ENCODE measurements around the gene SEMA5A. TPM values are rescaled to one million over a fixed set of nuclear protein-coding genes. Genes with fewer than 3 reads are reported as not detected.

SEMA5A gene
- total RNA-seq, 1 experiment from 2014 or later, result 15.9 TPM

GRCh38 chr5:9125852-9126251 lies 420.0 kb downstream of the SEMA5A start:
- Histone ChIP-seq H3K27ac (peak overlapping the region; percentile 50), H3K4me1 (replicated peaks) (peaks cover 14% of the 10 kb centered on the region), H3K36me3 (no peaks in the 10 kb centered on the region), H3K27me3 (replicated peaks) (no peaks in the 10 kb centered on the region), H3K4me3 (no peak overlapping the region), H3K9me3 (replicated peaks) (no peaks in the 10 kb centered on the region)
- DNase-seq (ENCODE audit: low read depth in 1 of 2, low spot score in 2 of 2), result no peak

- Histone ChIP-seq H3K9me3 (replicated peaks) (no peaks in the 10 kb centered on the region), H3K4me1 (replicated peaks) (peaks cover 14% of the 10 kb centered on the region), H3K36me3 (no peaks in the 10 kb centered on the region), H3K27ac (no peak overlapping the region), H3K27me3 (replicated peaks) (no peaks in the 10 kb centered on the region), H3K4me3 (no peak overlapping the region)
- no peak for DNase-seq (ENCODE audit: low read depth in 1 of 2, low spot score in 2 of 2)
Observed at GRCh38 chr5:9124838-9125237, 421.0 kb downstream of the SEMA5A start.

- H3K4me1 ChIP-seq (replicated peaks), result peaks cover 14% of the 10 kb centered on the region
- no peaks in the 10 kb centered on the region for H3K27me3 ChIP-seq (replicated peaks)
- no peaks in the 10 kb centered on the region for H3K36me3 ChIP-seq
- DNase-seq (ENCODE audit: low read depth in 1 of 2, low spot score in 2 of 2), result no peak
- H3K4me3 ChIP-seq, result no peak overlapping the region
- no peaks in the 10 kb centered on the region for H3K9me3 ChIP-seq (replicated peaks)
- no peak overlapping the region for H3K27ac ChIP-seq
Observed at GRCh38 chr5:9124071-9124470, 421.8 kb downstream of the SEMA5A start.

GRCh38 chr5:9122528-9122927 lies 423.3 kb downstream of the SEMA5A start:
- no peak for DNase-seq (ENCODE audit: low read depth in 1 of 2, low spot score in 2 of 2)
- H3K27ac ChIP-seq, result no peak overlapping the region
- H3K36me3 ChIP-seq, result no peaks in the 10 kb centered on the region
- no peak overlapping the region for H3K4me3 ChIP-seq
- H3K27me3 ChIP-seq (replicated peaks), result no peaks in the 10 kb centered on the region
- no peaks in the 10 kb centered on the region for H3K9me3 ChIP-seq (replicated peaks)
- H3K4me1 ChIP-seq (replicated peaks), result peaks cover 14% of the 10 kb centered on the region

GRCh38 chr5:9121597-9121996 lies 424.3 kb downstream of the SEMA5A start:
- Histone ChIP-seq H3K9me3 (replicated peaks) (no peaks in the 10 kb centered on the region), H3K27ac (no peak overlapping the region), H3K4me1 (replicated peaks) (peaks cover 7% of the 10 kb centered on the region), H3K36me3 (no peaks in the 10 kb centered on the region), H3K4me3 (no peak overlapping the region), H3K27me3 (replicated peaks) (no peaks in the 10 kb centered on the region)
- DNase-seq (ENCODE audit: low read depth in 1 of 2, low spot score in 2 of 2), result no peak

- Histone ChIP-seq H3K4me1 (replicated peaks) (no peaks in the 10 kb centered on the region), H3K4me3 (no peak overlapping the region), H3K27me3 (replicated peaks) (no peaks in the 10 kb centered on the region), H3K27ac (no peak overlapping the region), H3K36me3 (peaks cover 4% of the 10 kb centered on the region; the same call in 1 of the 2 replicates), H3K9me3 (replicated peaks) (no peaks in the 10 kb centered on the region)
- DNase-seq (ENCODE audit: low read depth in 1 of 2, low spot score in 2 of 2), result no peak
Observed at GRCh38 chr5:9118852-9119251, 427.0 kb downstream of the SEMA5A start.

GRCh38 chr5:9115093-9115492 lies 430.8 kb downstream of the SEMA5A start:
- H3K4me1 ChIP-seq (replicated peaks), result no peaks in the 10 kb centered on the region
- H3K27ac ChIP-seq, result no peak overlapping the region
- peaks cover 4% of the 10 kb centered on the region; the same call in 1 of the 2 replicates for H3K36me3 ChIP-seq
- no peaks in the 10 kb centered on the region for H3K9me3 ChIP-seq (replicated peaks)
- H3K4me3 ChIP-seq, result no peak overlapping the region
- H3K27me3 ChIP-seq (replicated peaks), result no peaks in the 10 kb centered on the region
- DNase-seq (ENCODE audit: low read depth in 1 of 2, low spot score in 2 of 2), result no peak

- Histone ChIP-seq H3K27me3 (replicated peaks) (no peaks in the 10 kb centered on the region), H3K4me3 (no peak overlapping the region), H3K9me3 (replicated peaks) (no peaks in the 10 kb centered on the region), H3K27ac (no peak overlapping the region), H3K36me3 (peaks cover 4% of the 10 kb centered on the region; the same call in 1 of the 2 replicates), H3K4me1 (replicated peaks) (no peaks in the 10 kb centered on the region)
- no peak for DNase-seq (ENCODE audit: low read depth in 1 of 2, low spot score in 2 of 2)
Observed at GRCh38 chr5:9112520-9113291, 433.2 kb downstream of the SEMA5A start.

GRCh38 chr5:9108162-9108561 lies 437.7 kb downstream of the SEMA5A start:
- no peak overlapping the region for H3K4me3 ChIP-seq
- no peaks in the 10 kb centered on the region for H3K27me3 ChIP-seq (replicated peaks)
- H3K4me1 ChIP-seq (replicated peaks), result peaks cover 26% of the 10 kb centered on the region
- no peak overlapping the region for H3K27ac ChIP-seq
- H3K36me3 ChIP-seq, result no peaks in the 10 kb centered on the region
- DNase-seq (ENCODE audit: low read depth in 1 of 2, low spot score in 2 of 2), result no peak
- H3K9me3 ChIP-seq (replicated peaks), result no peaks in the 10 kb centered on the region

GRCh38 chr5:9105851-9106250 lies 440.0 kb downstream of the SEMA5A start:
- DNase-seq (ENCODE audit: low read depth in 1 of 2, low spot score in 2 of 2), result peak; percentile 65 to 81
- Histone ChIP-seq H3K27me3 (replicated peaks) (no peaks in the 10 kb centered on the region), H3K27ac (peak overlapping the region; percentile 66), H3K36me3 (no peaks in the 10 kb centered on the region), H3K9me3 (replicated peaks) (no peaks in the 10 kb centered on the region), H3K4me1 (replicated peaks) (peaks cover 26% of the 10 kb centered on the region), H3K4me3 (no peak overlapping the region)

GRCh38 chr5:9104571-9105339 lies 441.1 kb downstream of the SEMA5A start:
- no peak overlapping the region for H3K4me3 ChIP-seq
- H3K9me3 ChIP-seq (replicated peaks), result no peaks in the 10 kb centered on the region
- no peaks in the 10 kb centered on the region for H3K36me3 ChIP-seq
- H3K27ac ChIP-seq, result peak overlapping the region; percentile 66
- no peaks in the 10 kb centered on the region for H3K27me3 ChIP-seq (replicated peaks)
- peak; percentile 28 to 65 for DNase-seq (ENCODE audit: low read depth in 1 of 2, low spot score in 2 of 2)
- H3K4me1 ChIP-seq (replicated peaks), result peaks cover 26% of the 10 kb centered on the region

GRCh38 chr5:9103290-9103689 lies 442.6 kb downstream of the SEMA5A start:
- no peak for DNase-seq (ENCODE audit: low read depth in 1 of 2, low spot score in 2 of 2)
- no peaks in the 10 kb centered on the region for H3K36me3 ChIP-seq

GRCh38 chr5:9099689-9100088 lies 446.2 kb downstream of the SEMA5A start:
- peaks cover 5% of the 10 kb centered on the region for H3K4me1 ChIP-seq (replicated peaks)
- H3K27ac ChIP-seq, result no peak overlapping the region
- no peaks in the 10 kb centered on the region for H3K36me3 ChIP-seq
- no peak for DNase-seq (ENCODE audit: low read depth in 1 of 2, low spot score in 2 of 2)
- H3K9me3 ChIP-seq (replicated peaks), result no peaks in the 10 kb centered on the region
- H3K27me3 ChIP-seq (replicated peaks), result no peaks in the 10 kb centered on the region
- H3K4me3 ChIP-seq, result no peak overlapping the region

More at GRCh38 chr5:9103290-9103689, 442.6 kb downstream of the SEMA5A start:
- H3K9me3 ChIP-seq (replicated peaks), result no peaks in the 10 kb centered on the region
- peaks cover 26% of the 10 kb centered on the region for H3K4me1 ChIP-seq (replicated peaks)
- no peak overlapping the region for H3K4me3 ChIP-seq
- no peaks in the 10 kb centered on the region for H3K27me3 ChIP-seq (replicated peaks)
- no peak overlapping the region for H3K27ac ChIP-seq

- Histone ChIP-seq H3K27ac (no peak overlapping the region), H3K4me3 (no peak overlapping the region), H3K36me3 (no peaks in the 10 kb centered on the region), H3K27me3 (replicated peaks) (no peaks in the 10 kb centered on the region), H3K4me1 (replicated peaks) (no peaks in the 10 kb centered on the region), H3K9me3 (replicated peaks) (no peaks in the 10 kb centered on the region)
- no peak for DNase-seq (ENCODE audit: low read depth in 1 of 2, low spot score in 2 of 2)
Observed at GRCh38 chr5:9098990-9099389, 446.9 kb downstream of the SEMA5A start.
